NT2/D1 (cell line): ENCODE results near the gene SULT1A3.
"Not testable (repeated sequence)": the region's sequence is repeated elsewhere in the genome, so short reads cannot be mapped to it uniquely, and the experiment has no call there.

Source experiments
- YY1 ChIP-seq: IDR thresholded peaks from 2 replicates; pipeline ENCODE4 v1.6.1; 2011; ENCODE audit not compliant: insufficient read length, insufficient read depth
- ZNF274 ChIP-seq: IDR thresholded peaks from 2 replicates; pipeline ENCODE4 v1.6.1; 2011; ENCODE audit warnings: mild to moderate bottlenecking, low read depth, low read length

DNA sequence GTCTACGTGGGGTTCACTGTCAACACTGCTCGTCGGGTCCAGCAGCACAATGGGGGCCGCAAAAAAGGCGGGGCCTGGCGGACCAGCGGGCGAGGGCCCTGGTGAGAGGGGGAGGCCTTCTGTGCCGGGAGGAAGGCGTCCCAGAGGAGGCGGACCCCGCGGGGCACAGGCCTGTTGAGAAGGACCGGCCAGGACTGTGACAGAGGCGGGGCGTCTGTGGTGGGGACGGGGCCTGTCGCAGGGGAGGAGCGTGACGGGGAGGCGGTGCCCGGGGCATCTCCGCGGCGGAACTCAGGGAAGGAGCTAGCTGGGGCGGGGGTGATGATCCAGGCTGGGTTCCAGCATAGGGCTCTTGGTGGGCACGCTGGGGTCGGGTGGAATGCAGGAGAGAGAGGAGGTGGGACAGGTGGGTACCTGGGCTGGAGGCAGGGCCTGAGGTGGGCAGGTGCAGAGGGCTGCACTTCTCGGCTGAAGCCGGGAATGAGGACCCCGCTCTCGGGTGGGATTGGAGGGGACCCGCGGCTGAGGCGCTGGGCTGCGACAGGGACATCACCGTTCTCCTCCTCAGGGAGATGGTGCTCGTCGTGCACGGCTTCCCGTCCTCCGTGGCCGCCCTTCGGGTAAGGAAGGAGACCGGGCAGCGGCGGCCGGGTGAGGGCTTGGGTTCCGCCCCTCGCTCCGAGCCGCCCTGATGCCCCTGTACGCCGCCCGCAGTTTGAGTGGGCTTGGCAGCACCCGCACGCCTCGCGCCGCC, 4.7 kb upstream of the SULT1A3 start:
- TF ChIP-seq YY1, ZNF274: not testable (repeated sequence)
